GM18499 (cell line): Measurements from ENCODE around the gene VWA1.
A peak's percentile ranks its signal among the peaks of the same experiment; 100 is the strongest.
"Not testable (repeated sequence)": the region's sequence is repeated elsewhere in the genome, so short reads cannot be mapped to it uniquely, and the experiment has no call there.

ENCODE experiments used
- ATAC-seq: cut with Tn5 transposase; IDR thresholded peaks from one replicate; pipeline ENCODE4 v1.9.1; 2021; ENCODE audit warnings: moderate number of reproducible peaks; ENCODE audit not compliant: insufficient read depth, unreplicated experiment

VWA1 gene

DNA sequence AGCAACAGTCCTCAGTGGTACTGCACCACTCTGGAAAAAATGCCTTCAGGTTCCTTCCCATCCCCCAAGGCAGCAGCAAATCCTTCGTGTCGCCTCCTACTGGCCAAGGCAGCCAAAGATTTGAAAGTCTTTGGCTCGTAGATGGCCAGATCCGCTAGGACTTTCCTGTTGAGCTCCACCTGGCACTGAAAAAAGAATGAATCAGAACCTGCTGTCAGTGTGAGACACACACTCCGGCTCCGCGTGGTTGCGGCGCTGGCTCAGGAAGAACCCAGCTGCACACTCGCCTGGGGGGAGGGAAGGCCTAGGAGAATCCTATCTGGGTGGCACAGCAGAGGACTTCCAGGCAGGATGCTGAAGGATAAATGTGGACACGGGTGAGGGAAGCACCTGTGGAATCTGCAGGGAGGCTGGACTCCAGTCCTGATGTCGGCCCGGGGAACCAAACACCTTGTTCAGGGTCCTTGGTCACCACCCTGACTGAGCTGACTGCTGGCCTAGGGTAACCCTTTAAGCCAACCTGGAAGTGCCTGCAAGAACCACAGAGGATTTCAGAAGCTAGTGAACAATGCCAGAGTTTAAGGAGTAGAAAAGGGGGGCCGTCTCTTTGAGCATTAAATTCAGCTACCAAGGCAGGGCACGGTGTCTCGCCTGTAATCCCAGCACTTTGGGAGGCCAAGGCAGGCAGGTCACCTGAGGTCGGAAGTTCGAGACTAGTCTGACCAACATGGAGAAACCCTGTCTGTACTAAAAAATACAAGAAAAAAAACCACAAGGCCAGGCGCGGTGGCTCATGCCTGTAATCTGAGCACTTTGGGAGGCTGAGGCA lies 33.2 kb upstream of the VWA1 start:
- ATAC-seq = no peak

DNA sequence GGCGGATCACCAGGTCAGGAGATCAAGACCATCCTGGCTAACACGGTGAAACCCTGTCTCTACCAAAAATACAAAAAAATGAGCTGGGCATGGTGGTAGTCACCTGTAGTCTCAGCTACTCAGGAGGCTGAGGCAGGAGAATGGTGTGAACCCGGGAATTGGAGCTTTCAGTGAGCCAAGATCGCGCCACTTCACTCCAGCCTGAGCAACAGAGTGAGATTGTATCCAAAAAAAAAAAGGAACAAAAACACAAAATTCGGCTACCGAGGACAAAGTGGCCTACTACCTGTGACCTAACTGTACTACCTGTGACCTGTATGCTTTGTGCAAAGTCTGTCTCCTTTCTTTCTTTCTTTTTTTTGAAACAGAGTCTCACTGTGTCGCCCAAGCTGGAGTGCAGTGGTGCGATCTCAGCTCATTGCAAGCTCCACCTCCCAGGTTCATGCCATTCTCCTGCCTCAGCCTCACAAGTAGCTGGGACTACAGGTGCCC lies 32.5 kb upstream of the VWA1 start:
- ATAC-seq = not testable (repeated sequence)

GRCh38 chr1:1403653-1404052 lies 31.8 kb upstream of the VWA1 start:
- no peak for ATAC-seq

GRCh38 chr1:1406101-1406820 lies 29.2 kb upstream of the VWA1 start:
- no peak for ATAC-seq

GRCh38 chr1:1406821-1407635 lies 28.5 kb upstream of the VWA1 start, which contains the start of gene MRPL20:
Gene MRPL20, minus strand, starts transcription at chr1:1407293. Its CDS starts 76 bp downstream, at chr1:1407217.
- ATAC-seq = peak; percentile 85

DNA sequence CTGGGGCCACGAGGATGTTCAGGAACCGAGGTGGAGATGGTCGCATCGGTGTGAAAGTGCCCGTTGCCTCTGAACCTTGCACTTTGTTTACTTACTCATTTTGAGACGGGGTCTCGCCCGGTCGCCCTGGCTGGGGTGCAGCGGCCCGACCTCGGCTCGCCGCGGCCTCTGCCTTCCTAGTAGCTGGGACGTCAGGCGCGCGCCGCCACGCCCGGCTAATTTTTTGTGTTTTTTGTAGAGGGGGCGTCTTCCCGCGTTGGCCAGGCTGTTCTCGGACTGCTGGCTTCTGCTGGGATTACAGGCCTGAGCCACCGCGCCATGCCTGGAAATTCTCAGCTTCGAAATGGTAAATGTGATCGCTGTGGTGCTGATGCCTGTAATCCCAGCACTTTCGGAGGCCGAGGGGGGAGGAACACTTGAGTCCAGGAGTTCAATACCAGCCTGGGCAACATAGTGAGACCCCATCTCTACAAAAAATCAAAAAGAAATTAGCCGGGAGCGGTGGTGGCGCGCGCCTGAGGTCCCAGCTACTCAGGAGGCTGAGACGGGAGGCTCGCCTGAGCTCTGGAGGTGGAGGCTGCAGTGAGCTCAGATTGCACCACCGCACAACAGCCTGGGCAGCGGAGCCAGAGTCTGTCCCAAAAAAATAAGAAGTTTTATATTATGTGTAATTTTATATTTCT lies 27.7 kb upstream of the VWA1 start:
- no peak for ATAC-seq

DNA sequence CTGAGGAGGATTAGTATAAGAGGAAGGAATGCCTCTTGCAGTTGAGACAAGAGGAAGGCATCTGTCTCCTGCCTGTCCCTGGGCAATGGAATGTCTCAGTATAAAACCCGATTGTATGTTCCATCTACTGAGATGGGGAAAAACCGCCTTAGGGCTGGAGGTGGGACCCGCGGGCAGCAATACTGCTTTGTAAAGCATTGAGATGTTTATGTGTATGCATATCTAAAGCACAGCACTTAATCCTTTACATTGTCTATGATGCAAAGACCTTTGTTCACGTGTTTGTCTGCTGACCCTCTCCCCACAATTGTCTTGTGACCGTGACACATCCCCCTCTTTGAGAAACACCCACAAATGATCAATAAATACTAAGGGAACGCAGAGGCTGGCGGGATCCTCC lies 25.3 kb upstream of the VWA1 start:
- ATAC-seq = not testable (repeated sequence)

DNA sequence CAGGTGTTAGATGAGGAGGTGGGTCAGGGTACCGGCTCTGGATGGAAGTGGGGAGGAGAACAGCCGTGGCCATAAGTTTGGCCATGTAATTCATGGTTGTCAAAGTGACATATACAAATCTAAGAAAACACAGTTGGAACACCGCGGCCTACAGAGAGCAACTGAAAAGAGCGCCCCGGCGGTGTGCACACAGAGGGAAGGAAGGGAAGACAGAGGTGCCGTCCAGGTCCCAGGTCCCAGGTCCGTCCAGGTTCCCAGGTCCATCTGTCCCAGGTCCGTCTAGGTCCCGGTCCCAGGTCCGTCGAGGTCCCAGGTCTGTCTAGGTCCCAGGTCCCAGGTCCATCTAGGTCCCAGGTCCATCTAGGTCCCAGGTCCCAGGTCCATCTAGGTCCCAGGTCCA lies 23.9 kb upstream of the VWA1 start:
- ATAC-seq = no peak

DNA sequence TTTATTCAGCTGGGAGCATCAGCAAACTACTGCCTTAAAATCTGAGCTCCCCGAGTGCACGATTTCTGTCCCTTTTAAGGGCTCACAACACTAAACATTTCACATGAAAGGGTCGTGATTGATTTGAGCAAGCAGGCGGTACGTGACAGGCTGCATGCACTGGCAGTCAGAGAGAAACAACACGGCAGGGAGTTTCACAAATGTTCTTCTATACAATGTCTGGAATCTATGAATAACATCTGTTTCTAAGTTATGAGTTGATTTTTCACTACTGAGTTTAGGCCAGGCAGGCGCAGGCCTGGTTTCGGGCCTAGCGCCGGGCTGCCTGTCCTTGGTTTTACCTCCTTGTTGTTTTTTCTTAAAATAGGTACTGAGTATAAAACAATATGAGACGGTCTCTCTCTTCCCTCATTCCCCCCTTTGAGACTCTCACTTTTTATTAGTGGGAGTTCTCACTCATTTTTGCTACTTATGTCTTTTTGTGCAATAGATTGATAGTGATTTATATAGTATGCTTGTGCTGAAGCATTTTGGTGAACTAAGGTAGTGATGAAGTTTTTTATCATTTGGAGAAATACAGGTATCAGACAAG lies 23.1 kb upstream of the VWA1 start:
- ATAC-seq = not testable (repeated sequence)

GRCh38 chr1:1415751-1416150 lies 19.7 kb upstream of the VWA1 start:
- no peak for ATAC-seq

- ATAC-seq = not testable (repeated sequence)
These were observed 18.1 kb upstream of the VWA1 start for GRCh38 chr1:1417396-1417795.

DNA sequence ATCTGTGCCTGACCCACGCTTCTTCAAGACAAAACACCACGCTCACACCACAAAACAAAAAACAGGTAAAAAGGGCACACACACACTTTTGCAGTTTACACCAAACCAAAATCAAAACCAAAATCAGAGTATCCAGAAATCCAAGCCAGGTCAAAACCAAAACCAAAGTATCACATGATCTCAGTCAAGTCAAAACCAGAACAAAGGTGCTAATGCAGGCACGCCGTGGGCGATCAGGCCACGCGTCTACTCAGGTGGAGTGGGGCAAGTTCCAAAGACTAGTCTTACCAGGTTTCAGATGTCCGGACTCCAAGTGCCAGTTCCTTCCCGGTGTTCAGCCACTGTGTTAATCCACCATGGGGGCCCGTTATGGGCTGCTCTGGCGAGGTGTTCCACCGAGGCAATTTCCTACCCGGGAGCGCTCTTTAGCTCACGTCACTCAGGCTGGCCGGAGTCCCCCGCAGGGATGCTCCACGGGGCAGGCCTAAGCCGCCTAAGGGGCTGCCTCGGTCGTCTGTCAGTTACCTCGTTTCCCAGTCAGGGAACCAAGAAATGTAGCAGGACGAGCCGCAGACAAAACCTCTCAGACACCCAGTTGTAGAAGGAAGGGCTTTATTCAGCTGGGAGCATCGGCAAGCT lies 17.5 kb upstream of the VWA1 start:
- ATAC-seq = not testable (repeated sequence)

GRCh38 chr1:1418464-1419362 lies 16.8 kb upstream of the VWA1 start:
- no peak for ATAC-seq

DNA sequence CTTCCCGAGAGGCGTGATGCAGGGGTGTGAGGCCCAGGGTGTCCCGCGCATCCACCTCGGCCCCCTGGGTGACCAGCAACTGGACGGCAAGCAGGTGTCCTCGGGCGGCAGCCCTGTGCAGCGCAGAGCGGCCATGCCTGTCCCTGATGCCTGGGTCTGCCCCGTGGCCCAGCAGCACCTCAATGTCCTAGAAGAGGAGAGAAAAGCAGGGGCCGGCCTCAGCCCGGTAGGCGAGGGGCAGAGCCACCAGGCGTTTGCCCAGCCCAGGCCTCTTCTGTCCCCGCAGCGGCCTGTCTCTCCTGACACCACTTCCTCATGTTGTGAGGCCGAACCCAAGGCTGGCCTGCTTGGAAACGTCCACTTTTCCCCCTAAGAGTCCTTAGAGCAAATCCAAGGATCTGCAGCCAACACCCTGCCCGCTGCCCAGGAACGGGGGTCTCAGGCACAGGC lies 16.1 kb upstream of the VWA1 start:
- ATAC-seq = no peak

- ATAC-seq = no peak
These were observed 15.5 kb upstream of the VWA1 start for GRCh38 chr1:1419813-1420653.

DNA sequence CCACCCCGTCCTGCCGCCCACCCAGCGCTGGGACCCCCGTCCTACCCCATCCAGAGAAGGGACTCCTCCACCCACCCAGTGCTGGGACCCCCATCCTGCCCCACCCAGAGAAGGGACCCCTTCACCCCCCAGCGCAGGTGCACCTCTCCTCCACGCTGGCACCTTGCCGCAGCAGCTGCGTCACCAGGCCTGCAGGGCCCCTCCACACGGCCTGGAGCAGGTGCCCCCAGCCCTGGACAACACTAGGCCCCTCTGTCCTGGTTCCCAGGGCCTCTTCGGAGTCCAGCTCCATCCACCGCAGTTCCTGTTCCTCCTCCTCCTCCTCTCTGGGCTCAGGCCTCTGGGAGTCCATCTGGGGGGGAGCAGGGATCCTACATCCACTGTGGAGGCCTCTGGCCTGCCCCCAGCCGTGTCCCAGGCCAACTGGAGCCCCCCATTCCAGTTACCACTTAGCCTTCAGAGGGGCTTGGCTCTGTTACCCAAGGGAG lies 14.8 kb upstream of the VWA1 start:
- no peak for ATAC-seq
